Neural progenitor cell (in vitro differentiated cells): ENCODE measurements around the gene KRT77. TPM values are rescaled to one million over a fixed set of nuclear protein-coding genes. Genes with fewer than 3 reads are reported as not detected.

Source experiments
- DNase-seq: peaks from one replicate; pipeline ENCODE4 v3.0.0-alpha.2; 2016; ENCODE audit warnings: low spot score
- H2AFZ ChIP-seq: fragments of 200-600 bp; sonication (generic); replicated peaks from 2 replicates; pipeline ENCODE4 v1.6.1; 2016; ENCODE audit warnings: antibody characterized with exemption
- H3F3A ChIP-seq: fragments of 200-600 bp; sonication (generic); 2 replicates; pipeline ENCODE4 v1.6.1; 2016; ENCODE audit warnings: antibody characterized with exemption, low read depth
- H3K27ac ChIP-seq: fragments of 200-600 bp; sonication (generic); 2 replicates; pipeline ENCODE4 v1.5.1; 2016; ENCODE audit warnings: mild to moderate bottlenecking
- H3K27me3 ChIP-seq: fragments of 200-600 bp; sonication (generic); 2 replicates; pipeline ENCODE4 v1.6.1; 2016; ENCODE audit warnings: mild to moderate bottlenecking, moderate library complexity
- H3K36me3 ChIP-seq: fragments of 200-600 bp; sonication (generic); 2 replicates; pipeline ENCODE4 v1.5.1; 2016
- H3K4me1 ChIP-seq: fragments of 200-600 bp; sonication (generic); 2 replicates; pipeline ENCODE4 v1.6.1; 2016; ENCODE audit warnings: mixed run types
- H3K4me2 ChIP-seq: fragments of 200-600 bp; sonication (generic); 2 replicates; pipeline ENCODE4 v1.6.1; 2016
- H3K4me3 ChIP-seq: fragments of 200-600 bp; sonication (generic); 2 replicates; pipeline ENCODE4 v1.5.1; 2016
- H3K79me2 ChIP-seq: fragments of 200-600 bp; sonication (generic); 2 replicates; pipeline ENCODE4 v1.6.1; 2016; ENCODE audit warnings: low read depth
- H3K9ac ChIP-seq: fragments of 200-600 bp; sonication (generic); 2 replicates; pipeline ENCODE4 v1.6.1; 2016
- H3K9me3 ChIP-seq: fragments of 200-600 bp; sonication (generic); 2 replicates; pipeline ENCODE4 v1.5.1; 2016; ENCODE audit warnings: low read depth
- H4K20me1 ChIP-seq: fragments of 200-600 bp; sonication (generic); 2 replicates; pipeline ENCODE4 v1.6.1; 2016; ENCODE audit warnings: low read depth
- H3K27ac Mint-ChIP-seq: 3 replicates; pipeline ENCODE4 v1.8.0; 2021; ENCODE audit warnings: mixed read lengths
- H3K27me3 Mint-ChIP-seq: 2 replicates; pipeline ENCODE4 v1.8.0; 2022; ENCODE audit warnings: low read depth, mild to moderate bottlenecking, inconsistent platforms, moderate library complexity, mixed read lengths; ENCODE audit not compliant: insufficient read depth
- H3K36me3 Mint-ChIP-seq: 3 replicates; pipeline ENCODE4 v1.8.0; 2021; ENCODE audit warnings: mixed read lengths
- H3K4me1 Mint-ChIP-seq: 3 replicates; pipeline ENCODE4 v1.8.0; 2021; ENCODE audit warnings: mixed read lengths
- H3K4me3 Mint-ChIP-seq: 3 replicates; pipeline ENCODE4 v1.8.0; 2021; ENCODE audit warnings: mild to moderate bottlenecking, moderate library complexity, mixed read lengths
- H3K9me3 Mint-ChIP-seq: 3 replicates; pipeline ENCODE4 v1.8.0; 2020; ENCODE audit warnings: mixed read lengths
- CTCF ChIP-seq: fragments of 200-600 bp; sonication (generic); IDR thresholded peaks from 2 replicates; pipeline ENCODE4 v1.5.1; 2017; ENCODE audit warnings: antibody characterized with exemption, mild to moderate bottlenecking
- EZH2 ChIP-seq: fragments of 200-600 bp; sonication (generic); IDR thresholded peaks from 2 replicates; pipeline ENCODE4 v1.6.1; 2017; ENCODE audit warnings: antibody characterized with exemption, mild to moderate bottlenecking, moderate library complexity
- EZH2phosphoT487 ChIP-seq: fragments of 200-600 bp; sonication (generic); IDR thresholded peaks from 2 replicates; pipeline ENCODE4 v1.6.1; 2017; ENCODE audit warnings: antibody characterized with exemption
- total RNA-seq: library from RNA; depleted of rRNA; stranded (reverse); fragments of >200 nt; gene quantifications from 2 replicates; pipeline ENCODE4 v1.2.3, GENCODE V29; 2015; ENCODE audit warnings: low replicate concordance

KRT77 gene
- total RNA-seq, 1 donor from 2014 or later, result 0.47 TPM

GRCh38 chr12:52673217-52673616, 30.1 kb downstream of the KRT77 start:
- Histone ChIP-seq H3F3A (no peaks in the 10 kb centered on the region), H4K20me1 (no peaks in the 10 kb centered on the region), H3K27ac (no peak overlapping the region), H3K4me2 (no peak overlapping the region), H3K4me1 (no peaks in the 10 kb centered on the region), H2AFZ (no peak overlapping the region), H3K79me2 (no peaks in the 10 kb centered on the region), H3K9me3 (no peaks in the 10 kb centered on the region), H3K36me3 (no peaks in the 10 kb centered on the region), H3K9ac (no peak overlapping the region), H3K27me3 (peaks cover 13% of the 10 kb centered on the region), H3K4me3 (no peak overlapping the region)
- Mint-ChIP-seq H3K27me3 (peaks cover 4% of the 10 kb centered on the region), H3K9me3 (no peaks in the 10 kb centered on the region), H3K4me1 (no peaks in the 10 kb centered on the region), H3K27ac (no peak overlapping the region), H3K36me3 (no peaks in the 10 kb centered on the region), H3K4me3 (no peak overlapping the region)
- no peak for DNase-seq
- no peak for TF ChIP-seq EZH2phosphoT487
- TF ChIP-seq EZH2, result no peak
- no peak for TF ChIP-seq CTCF

GRCh38 chr12:52672321-52672933, 30.9 kb downstream of the KRT77 start:
- peaks cover 5% of the 10 kb centered on the region for H3K27me3 ChIP-seq
- H3K9me3 ChIP-seq, result no peaks in the 10 kb centered on the region
- no peaks in the 10 kb centered on the region for H3K79me2 ChIP-seq
- Mint-ChIP-seq H3K4me1 (no peaks in the 10 kb centered on the region), H3K27ac (no peak overlapping the region), H3K4me3 (no peak overlapping the region), H3K9me3 (no peaks in the 10 kb centered on the region), H3K27me3 (peaks cover 4% of the 10 kb centered on the region), H3K36me3 (no peaks in the 10 kb centered on the region)
- H2AFZ ChIP-seq, result no peak overlapping the region
- TF ChIP-seq EZH2phosphoT487 (no peak), EZH2 (no peak), CTCF (no peak)
- H3K9ac ChIP-seq, result no peak overlapping the region
- no peaks in the 10 kb centered on the region for H3F3A ChIP-seq
- no peak overlapping the region for H3K27ac ChIP-seq
- DNase-seq, result no peak
- H3K4me1 ChIP-seq, result no peaks in the 10 kb centered on the region
- no peak overlapping the region for H3K4me3 ChIP-seq
- no peaks in the 10 kb centered on the region for H4K20me1 ChIP-seq
- no peaks in the 10 kb centered on the region for H3K36me3 ChIP-seq
- no peak overlapping the region for H3K4me2 ChIP-seq

- no peaks in the 10 kb centered on the region for H3K9me3 Mint-ChIP-seq
- peaks cover 4% of the 10 kb centered on the region for H3K27me3 ChIP-seq
- H3F3A ChIP-seq, result no peaks in the 10 kb centered on the region
- H2AFZ ChIP-seq, result no peak overlapping the region
- no peaks in the 10 kb centered on the region for H3K79me2 ChIP-seq
- H3K9ac ChIP-seq, result no peak overlapping the region
- no peak overlapping the region for H3K4me3 Mint-ChIP-seq
- TF ChIP-seq EZH2phosphoT487 (no peak), EZH2 (no peak), CTCF (no peak)
- H4K20me1 ChIP-seq, result no peaks in the 10 kb centered on the region
- no peaks in the 10 kb centered on the region for H3K36me3 ChIP-seq
- H3K27ac Mint-ChIP-seq, result no peak overlapping the region
- DNase-seq, result no peak
- H3K4me1 Mint-ChIP-seq, result no peaks in the 10 kb centered on the region
- H3K27ac ChIP-seq, result no peak overlapping the region
- no peak overlapping the region for H3K4me3 ChIP-seq
- H3K4me2 ChIP-seq, result no peak overlapping the region
- H3K4me1 ChIP-seq, result no peaks in the 10 kb centered on the region
- H3K36me3 Mint-ChIP-seq, result no peaks in the 10 kb centered on the region
- peaks cover 2% of the 10 kb centered on the region for H3K27me3 Mint-ChIP-seq
- H3K9me3 ChIP-seq, result no peaks in the 10 kb centered on the region
These were observed 32.4 kb downstream of the KRT77 start for GRCh38 chr12:52670961-52671360.
